B cell (primary cell): ENCODE data around the gene RAB4A. TPM values are rescaled to one million over a fixed set of nuclear protein-coding genes. Genes with fewer than 3 reads are reported as not detected.

Source experiments
- ATAC-seq: fragments of 200-7000 bp; cut with Tn5 transposase; one replicate; pipeline ENCODE4 v1.10.0; 2021; ENCODE audit warnings: low read depth, mild to moderate bottlenecking, moderate number of reproducible peaks, moderate library complexity
- CTCF ChIA-PET: fragments of 350-600 bp; sonication (Branson Sonifier 250); formaldehyde crosslinking; loops from one replicate; lab custom pipeline; 2021; ENCODE audit warnings: antibody characterized with exemption, inconsistent platforms; lab: Charles Lee
- POLR2A ChIA-PET: fragments of 350-600 bp; sonication (Branson Sonifier 250); formaldehyde crosslinking; loops from one replicate; lab custom pipeline; 2021; ENCODE audit warnings: antibody characterized with exemption; lab: Charles Lee
- DNase-seq: peaks from one replicate; pipeline ENCODE4 v3.0.0; 2013
- H2AFZ ChIP-seq: 2 replicates; pipeline ENCODE4 v1.6.1; 2012; ENCODE audit warnings: mild to moderate bottlenecking, low read depth, low read length; ENCODE audit not compliant: insufficient read depth, poor library complexity, severe bottlenecking
- H3K27ac ChIP-seq, 2 donors: 1 replicate in 1 of 2; 2 replicates in 1 of 2; pipeline ENCODE4 v1.5.1; 2012 to 2013; ENCODE audit warnings: low read length in 2 of 2, mild to moderate bottlenecking in 2 of 2, moderate library complexity in 1 of 2
- H3K27me3 ChIP-seq, 4 experiments: fragments of 200-600 bp in 1 of 4; sonication (generic) in 1 of 4; replicated peaks in 1 of 4; 1 replicate in 2 of 4; 2 replicates in 2 of 4; pipeline versions ENCODE4 v1.6.1 to v1.7.0; 2013 to 2016; ENCODE audit warnings: low read length in 3 of 4, mild to moderate bottlenecking in 2 of 4, mixed read lengths in 1 of 4, moderate library complexity in 1 of 4; ENCODE audit not compliant: insufficient read depth in 4 of 4, control insufficient read depth in 3 of 4; ENCODE audit errors: control extremely low read depth in 1 of 4
- H3K36me3 ChIP-seq, 2 experiments: replicated peaks in 1 of 2; 1 replicate in 1 of 2; 2 replicates in 1 of 2; pipeline versions ENCODE4 v1.6.1 to v1.7.1; 2013; ENCODE audit warnings: low read length in 1 of 2; ENCODE audit not compliant: insufficient read depth in 2 of 2, control insufficient read depth in 1 of 2; ENCODE audit errors: control extremely low read depth in 1 of 2, extremely low read depth in 1 of 2
- H3K4me1 ChIP-seq, 2 donors: fragments of 200-600 bp in 1 of 2; sonication (generic) in 1 of 2; 1 replicate in 1 of 2; 2 replicates in 1 of 2; pipeline versions ENCODE4 v1.5.1 to v1.6.1; 2013 to 2017; ENCODE audit warnings: low read length in 2 of 2; ENCODE audit not compliant: control insufficient read depth in 2 of 2, insufficient read depth in 2 of 2
- H3K4me2 ChIP-seq: replicated peaks from 2 replicates; pipeline ENCODE3; 2012; ENCODE audit warnings: mild to moderate bottlenecking, low read depth, low read length; ENCODE audit not compliant: poor library complexity, severe bottlenecking
- H3K4me3 ChIP-seq, 5 experiments: fragments of 200-600 bp in 1 of 5; sonication (generic) in 1 of 5; 1 replicate in 3 of 5; 2 replicates in 2 of 5; pipeline versions ENCODE4 v1.5.1 to v1.7.0; 2011 to 2016; ENCODE audit warnings: low read length in 4 of 5, mild to moderate bottlenecking in 4 of 5, low read depth in 2 of 5, control low read depth in 1 of 5, moderate library complexity in 1 of 5; ENCODE audit not compliant: insufficient read depth in 1 of 5; ENCODE audit errors: control extremely low read depth in 1 of 5, extremely low read depth in 1 of 5
- H3K79me2 ChIP-seq: fragments of 200-600 bp; sonication (generic); one replicate; pipeline ENCODE4 v1.6.0; 2016; ENCODE audit warnings: low read length; ENCODE audit not compliant: control insufficient read depth, insufficient read depth
- H3K9ac ChIP-seq: fragments of 200-600 bp; sonication (generic); 2 replicates; pipeline ENCODE4 v1.6.1; 2017; ENCODE audit warnings: mild to moderate bottlenecking, low read length, moderate library complexity
- H3K9me3 ChIP-seq, 3 donors: one replicate each; pipeline versions ENCODE4 v1.6.1 to v1.7.1; 2013; ENCODE audit warnings: low read length in 2 of 3; ENCODE audit not compliant: control insufficient read depth in 2 of 3, insufficient read depth in 1 of 3; ENCODE audit errors: control extremely low read depth in 1 of 3
- H4K20me1 ChIP-seq: 2 replicates; pipeline ENCODE4 v1.6.0; 2012; ENCODE audit warnings: mild to moderate bottlenecking, low read length; ENCODE audit not compliant: insufficient read depth, control insufficient read depth, poor library complexity, severe bottlenecking
- H3K27ac Mint-ChIP-seq: one replicate; pipeline ENCODE4 v1.8.0; 2021; ENCODE audit warnings: mixed read lengths
- H3K27me3 Mint-ChIP-seq: one replicate; pipeline ENCODE4 v1.8.0; 2021; ENCODE audit warnings: mixed read lengths
- H3K4me1 Mint-ChIP-seq: one replicate; pipeline ENCODE4 v1.8.0; 2021; ENCODE audit warnings: mixed read lengths
- H3K4me3 Mint-ChIP-seq: one replicate; pipeline ENCODE4 v1.8.0; 2021; ENCODE audit warnings: mixed read lengths
- H3K9me3 Mint-ChIP-seq: one replicate; pipeline ENCODE4 v1.8.0; 2022; ENCODE audit warnings: mixed read lengths; ENCODE audit not compliant: insufficient read depth
- CTCF ChIP-seq: fragments of 200-600 bp; IDR thresholded peaks from one replicate; pipeline ENCODE4 v1.8.0; 2022; ENCODE audit warnings: antibody characterized with exemption, mild to moderate bottlenecking
- EZH2 ChIP-seq: IDR thresholded peaks from 2 replicates; pipeline ENCODE4 v1.6.1; 2012; ENCODE audit warnings: borderline replicate concordance, low read depth, mild to moderate bottlenecking, moderate library complexity, low read length; ENCODE audit not compliant: insufficient read depth, poor library complexity, severe bottlenecking
- WGBS: methylation state at CpG from one replicate; pipeline ENCODE4 v1.1.5; 2013; ENCODE audit warnings: missing lambda C conversion rate; ENCODE audit not compliant: insufficient coverage; 5-methylcytosine and 5-hydroxymethylcytosine counted together
- intact Hi-C: fragments of 100-400 bp; cut with micrococcal nuclease; formaldehyde crosslinking; loops from one replicate; pipeline ENCODE4 v1.10.0; 2022
- polyA plus RNA-seq: library from polyadenylated mRNA; depleted of rRNA; stranded (reverse); fragments of >200 nt; gene quantifications from 2 replicates; pipeline ENCODE4 v1.2.3, GENCODE V29; 2012
- total RNA-seq, 2 donors: library from RNA; stranded (reverse); fragments of 120-200 nt in 1 of 2; gene quantifications; 1 replicate in 1 of 2; 2 replicates in 1 of 2; pipeline versions ENCODE4 v1.2.3 to v1.2.4, GENCODE V29; 2013 to 2022

The RAB4A gene
- total and polyA plus RNA-seq, 2 donors (not counting 1 experiment from before 2014, with no cell fraction given) = 14.7 to 49.7 TPM

GRCh38 chr1:229296541-229296941 is 25.6 kb downstream of the RAB4A start:
- H3K27me3 ChIP-seq = no peaks in the 10 kb centered on the region
- CTCF ChIA-PET = interaction anchor here (1.0 kb wide), 1 partner anchor 185 kb away, joined by 3 read pairs; no protein-coding TSS in a partner anchor
- H3K36me3 ChIP-seq = peaks cover 8 to 69% of the 10 kb centered on the region in 2 experiments
- no peaks in the 10 kb centered on the region for H4K20me1 ChIP-seq
- Mint-ChIP-seq H3K9me3 (no peaks in the 10 kb centered on the region), H3K4me1 (peaks cover 6% of the 10 kb centered on the region), H3K4me3 (no peak overlapping the region), H3K27ac (no peak overlapping the region), H3K27me3 (no peaks in the 10 kb centered on the region)
- peaks cover 0 to 7% (median 0%) of the 10 kb centered on the region in 3 donors for H3K9me3 ChIP-seq
- TF ChIP-seq EZH2 (no peak), CTCF (no peak)
- H3K4me1 ChIP-seq = no peaks in the 10 kb centered on the region
- no peak overlapping the region for H3K9ac ChIP-seq
- no peak overlapping the region for H3K27ac ChIP-seq
- intact Hi-C loops = no loop called here
- no peak overlapping the region for H3K4me2 ChIP-seq
- ATAC-seq (no peak), DNase-seq (no peak)
- H3K79me2 ChIP-seq = no peaks in the 10 kb centered on the region
- 100% methylated on average over 3 of the region's 3 CpGs for WGBS
- POLR2A ChIA-PET = no interaction called here
- H2AFZ ChIP-seq = no peak overlapping the region
- no peak overlapping the region for H3K4me3 ChIP-seq

- no peak for TF ChIP-seq EZH2
- no peak for TF ChIP-seq CTCF
- H3K9me3 Mint-ChIP-seq = no peaks in the 10 kb centered on the region
- H3K4me3 ChIP-seq = no peak overlapping the region
- no peak overlapping the region for H3K4me3 Mint-ChIP-seq
- intact Hi-C loops = no loop called here
- no peaks in the 10 kb centered on the region for H3K4me1 ChIP-seq
- H3K27ac Mint-ChIP-seq = no peak overlapping the region
- no peak for DNase-seq
- no peak overlapping the region for H3K27ac ChIP-seq
- H3K79me2 ChIP-seq = no peaks in the 10 kb centered on the region
- ChIA-PET CTCF (no interaction called here), POLR2A (no interaction called here)
- peaks cover 6% of the 10 kb centered on the region for H3K4me1 Mint-ChIP-seq
- no peak overlapping the region for H3K4me2 ChIP-seq
- no peaks in the 10 kb centered on the region for H4K20me1 ChIP-seq
- peaks cover 0 to 7% (median 0%) of the 10 kb centered on the region in 3 donors for H3K9me3 ChIP-seq
- H3K27me3 ChIP-seq = no peaks in the 10 kb centered on the region
- no peak overlapping the region for H2AFZ ChIP-seq
- no peaks in the 10 kb centered on the region for H3K27me3 Mint-ChIP-seq
- H3K36me3 ChIP-seq = peaks cover 8 to 66% of the 10 kb centered on the region in 2 experiments
- no peak for ATAC-seq
- WGBS = no CpG with 5 or more reads among the region's 1 CpG
- no peak overlapping the region for H3K9ac ChIP-seq
These were observed 26.8 kb downstream of the RAB4A start for GRCh38 chr1:229297746-229298145.
